ENCODE data around the gene MAPKAPK2.

The MAPKAPK2 gene

GRCh38 chr1:206703661-206704060 lies 19.0 kb downstream of the MAPKAPK2 start:
- no peak overlapping the region for H3K27ac ChIP-seq (replicated peaks; ENCODE audit: low read length)
- H2BK5ac ChIP-seq (ENCODE audit: low read length): no peak overlapping the region
- no peak overlapping the region for H4K91ac ChIP-seq (ENCODE audit: low read depth, low read length, poor library complexity)
- no peak overlapping the region for H3K9ac ChIP-seq (ENCODE audit: low read depth, low read length, poor library complexity)
- no peak overlapping the region for H2BK12ac ChIP-seq (ENCODE audit: low read length)
- no peaks in the 10 kb centered on the region for H3K27me3 ChIP-seq (ENCODE audit: control insufficient read depth in 3 of 3, insufficient read depth in 3 of 3, low read depth in 1 of 3, low read length in 3 of 3)
- H2AK5ac ChIP-seq (ENCODE audit: low read depth, low read length): no peak overlapping the region
- no peak overlapping the region for H4K8ac ChIP-seq (ENCODE audit: low read depth, low read length)
- H2AFZ ChIP-seq (ENCODE audit: low read length): no peak overlapping the region
- no peaks in the 10 kb centered on the region for H3K36me3 ChIP-seq (replicated peaks in 1 of 2; ENCODE audit: control insufficient read depth in 2 of 2, insufficient read depth in 2 of 2, low read length in 2 of 2)
- no peak overlapping the region for H3K18ac ChIP-seq (ENCODE audit: low read length)
- H3K4ac ChIP-seq (ENCODE audit: low read length): no peak overlapping the region
- no peak overlapping the region for H3K4me2 ChIP-seq (ENCODE audit: insufficient read depth, low read length, poor library complexity, severe bottlenecking)
- no peak overlapping the region for H2BK120ac ChIP-seq (ENCODE audit: low read depth, low read length)
- H3K4me1 ChIP-seq (ENCODE audit: control insufficient read depth in 2 of 2, insufficient read depth in 1 of 2, low read depth in 1 of 2, low read length in 2 of 2): peaks cover 50 to 52% of the 10 kb centered on the region in 2 donors
- H3K4me3 ChIP-seq (ENCODE audit: low read length in 2 of 2): no peak overlapping the region
- H2BK15ac ChIP-seq (ENCODE audit: low read length): no peak overlapping the region
- H3K23ac ChIP-seq (ENCODE audit: low read depth, low read length, poor library complexity): no peak overlapping the region
- H3K14ac ChIP-seq (ENCODE audit: low read length): no peak overlapping the region
- no peaks in the 10 kb centered on the region for H3K9me3 ChIP-seq (replicated peaks in 1 of 2; ENCODE audit: control insufficient read depth in 2 of 2, insufficient read depth in 1 of 2, low read depth in 1 of 2, low read length in 2 of 2)
- peaks cover 9% of the 10 kb centered on the region for H3K79me1 ChIP-seq (ENCODE audit: low read depth, low read length)
- DNase-seq (ENCODE audit: low spot score): no peak
- WGBS, 2 donors (ENCODE audit: extremely low coverage in 2 of 2, insufficient read length in 2 of 2, insufficient replicate concordance in 1 of 2): no CpG with 5 or more reads among the region's 4 CpGs

GRCh38 chr1:206704226-206704625 lies 19.5 kb downstream of the MAPKAPK2 start:
- no peak overlapping the region for H3K4me3 ChIP-seq (ENCODE audit: low read length in 2 of 2)
- no peak overlapping the region for H2BK12ac ChIP-seq (ENCODE audit: low read length)
- H3K4ac ChIP-seq (ENCODE audit: low read length): no peak overlapping the region
- H3K14ac ChIP-seq (ENCODE audit: low read length): no peak overlapping the region
- no peak overlapping the region for H3K9ac ChIP-seq (ENCODE audit: low read depth, low read length, poor library complexity)
- no peak overlapping the region for H2AFZ ChIP-seq (ENCODE audit: low read length)
- H3K18ac ChIP-seq (ENCODE audit: low read length): no peak overlapping the region
- no peak overlapping the region for H3K4me2 ChIP-seq (ENCODE audit: insufficient read depth, low read length, poor library complexity, severe bottlenecking)
- H3K36me3 ChIP-seq (replicated peaks in 1 of 2; ENCODE audit: control insufficient read depth in 2 of 2, insufficient read depth in 2 of 2, low read length in 2 of 2): no peaks in the 10 kb centered on the region
- no peak overlapping the region for H3K27ac ChIP-seq (replicated peaks; ENCODE audit: low read length)
- H2BK120ac ChIP-seq (ENCODE audit: low read depth, low read length): no peak overlapping the region
- H3K79me1 ChIP-seq (ENCODE audit: low read depth, low read length): peaks cover 9% of the 10 kb centered on the region
- H3K23ac ChIP-seq (ENCODE audit: low read depth, low read length, poor library complexity): no peak overlapping the region
- H3K27me3 ChIP-seq (ENCODE audit: control insufficient read depth in 3 of 3, insufficient read depth in 3 of 3, low read depth in 1 of 3, low read length in 3 of 3): no peaks in the 10 kb centered on the region
- H3K4me1 ChIP-seq (ENCODE audit: control insufficient read depth in 2 of 2, insufficient read depth in 1 of 2, low read depth in 1 of 2, low read length in 2 of 2): peaks cover 50 to 52% of the 10 kb centered on the region in 2 donors
- no peak overlapping the region for H2AK5ac ChIP-seq (ENCODE audit: low read depth, low read length)
- DNase-seq (ENCODE audit: low spot score): no peak
- no peak overlapping the region for H4K91ac ChIP-seq (ENCODE audit: low read depth, low read length, poor library complexity)
- no peak overlapping the region for H4K8ac ChIP-seq (ENCODE audit: low read depth, low read length)
- H3K9me3 ChIP-seq (replicated peaks in 1 of 2; ENCODE audit: control insufficient read depth in 2 of 2, insufficient read depth in 1 of 2, low read depth in 1 of 2, low read length in 2 of 2): no peaks in the 10 kb centered on the region
- H2BK5ac ChIP-seq (ENCODE audit: low read length): no peak overlapping the region
- H2BK15ac ChIP-seq (ENCODE audit: low read length): no peak overlapping the region
- no CpG with 5 or more reads among the region's 9 CpGs for WGBS, 2 donors (ENCODE audit: extremely low coverage in 2 of 2, insufficient read length in 2 of 2, insufficient replicate concordance in 1 of 2)

GRCh38 chr1:206705191-206705590 lies 20.5 kb downstream of the MAPKAPK2 start:
- Histone ChIP-seq H2BK120ac (ENCODE audit: low read depth, low read length) (no peak overlapping the region), H3K79me1 (ENCODE audit: low read depth, low read length) (peaks cover 9% of the 10 kb centered on the region), H2AFZ (ENCODE audit: low read length) (no peak overlapping the region), H2BK15ac (ENCODE audit: low read length) (no peak overlapping the region), H2BK5ac (ENCODE audit: low read length) (no peak overlapping the region), H3K14ac (ENCODE audit: low read length) (no peak overlapping the region), H3K4ac (ENCODE audit: low read length) (no peak overlapping the region), H4K8ac (ENCODE audit: low read depth, low read length) (no peak overlapping the region), H2AK5ac (ENCODE audit: low read depth, low read length) (no peak overlapping the region), H2BK12ac (ENCODE audit: low read length) (no peak overlapping the region), H3K9me3 (replicated peaks in 1 of 2; ENCODE audit: control insufficient read depth in 2 of 2, insufficient read depth in 1 of 2, low read depth in 1 of 2, low read length in 2 of 2) (no peaks in the 10 kb centered on the region), H4K91ac (ENCODE audit: low read depth, low read length, poor library complexity) (no peak overlapping the region), H3K23ac (ENCODE audit: low read depth, low read length, poor library complexity) (no peak overlapping the region), H3K4me2 (ENCODE audit: insufficient read depth, low read length, poor library complexity, severe bottlenecking) (peak overlapping the region; percentile 34), H3K4me1 (ENCODE audit: control insufficient read depth in 2 of 2, insufficient read depth in 1 of 2, low read depth in 1 of 2, low read length in 2 of 2) (peaks cover 51 to 52% of the 10 kb centered on the region in 2 donors), H3K27ac (replicated peaks; ENCODE audit: low read length) (peak overlapping the region; percentile 64), H3K4me3 (ENCODE audit: low read length in 2 of 2) (no peak overlapping the region), H3K27me3 (ENCODE audit: control insufficient read depth in 3 of 3, insufficient read depth in 3 of 3, low read depth in 1 of 3, low read length in 3 of 3) (no peaks in the 10 kb centered on the region), H3K9ac (ENCODE audit: low read depth, low read length, poor library complexity) (no peak overlapping the region), H3K36me3 (replicated peaks in 1 of 2; ENCODE audit: control insufficient read depth in 2 of 2, insufficient read depth in 2 of 2, low read length in 2 of 2) (no peaks in the 10 kb centered on the region), H3K18ac (ENCODE audit: low read length) (peak overlapping the region; percentile 68)
- peak; percentile 51 for DNase-seq (ENCODE audit: low spot score)
- WGBS, 2 donors (ENCODE audit: extremely low coverage in 2 of 2, insufficient read length in 2 of 2, insufficient replicate concordance in 1 of 2): no CpG with 5 or more reads among the region's 4 CpGs

- Histone ChIP-seq H3K9me3 (replicated peaks in 1 of 2; ENCODE audit: control insufficient read depth in 2 of 2, insufficient read depth in 1 of 2, low read depth in 1 of 2, low read length in 2 of 2) (no peaks in the 10 kb centered on the region), H3K36me3 (replicated peaks in 1 of 2; ENCODE audit: control insufficient read depth in 2 of 2, insufficient read depth in 2 of 2, low read length in 2 of 2) (no peaks in the 10 kb centered on the region), H2BK12ac (ENCODE audit: low read length) (no peak overlapping the region), H3K14ac (ENCODE audit: low read length) (no peak overlapping the region), H2BK5ac (ENCODE audit: low read length) (no peak overlapping the region), H2AK5ac (ENCODE audit: low read depth, low read length) (no peak overlapping the region), H3K27me3 (ENCODE audit: control insufficient read depth in 3 of 3, insufficient read depth in 3 of 3, low read depth in 1 of 3, low read length in 3 of 3) (no peaks in the 10 kb centered on the region), H2BK120ac (ENCODE audit: low read depth, low read length) (no peak overlapping the region), H3K9ac (ENCODE audit: low read depth, low read length, poor library complexity) (no peak overlapping the region), H3K79me1 (ENCODE audit: low read depth, low read length) (peaks cover 10% of the 10 kb centered on the region), H2AFZ (ENCODE audit: low read length) (no peak overlapping the region), H3K23ac (ENCODE audit: low read depth, low read length, poor library complexity) (no peak overlapping the region), H3K18ac (ENCODE audit: low read length) (peak overlapping the region; percentile 64), H3K27ac (replicated peaks; ENCODE audit: low read length) (peak overlapping the region; percentile 64), H3K4ac (ENCODE audit: low read length) (no peak overlapping the region), H2BK15ac (ENCODE audit: low read length) (no peak overlapping the region), H4K8ac (ENCODE audit: low read depth, low read length) (no peak overlapping the region), H3K4me1 (ENCODE audit: control insufficient read depth in 2 of 2, insufficient read depth in 1 of 2, low read depth in 1 of 2, low read length in 2 of 2) (peaks cover 51 to 52% of the 10 kb centered on the region in 2 donors), H3K4me3 (ENCODE audit: low read length in 2 of 2) (no peak overlapping the region), H4K91ac (ENCODE audit: low read depth, low read length, poor library complexity) (no peak overlapping the region), H3K4me2 (ENCODE audit: insufficient read depth, low read length, poor library complexity, severe bottlenecking) (no peak overlapping the region)
- no peak for DNase-seq (ENCODE audit: low spot score)
- whole genome bisulfite sequencing, 2 donors (ENCODE audit: extremely low coverage in 2 of 2, insufficient read length in 2 of 2, insufficient replicate concordance in 1 of 2): no CpG with 5 or more reads among the region's 8 CpGs
These were observed 21.1 kb downstream of the MAPKAPK2 start for GRCh38 chr1:206705726-206706297.

Data from neuronal stem cell (in vitro differentiated cells).